Endothelial cell of umbilical vein (primary cell): ENCODE results near the gene MCUR1. TPM values are rescaled to one million over a fixed set of nuclear protein-coding genes. Genes with fewer than 3 reads are reported as not detected.
"Not testable (repeated sequence)": the region's sequence is repeated elsewhere in the genome, so short reads cannot be mapped to it uniquely, and the experiment has no call there.

Source experiments
- BruUV-seq: library from RNA; stranded (reverse); fragments of 400-500 nt; replicated peaks from 2 replicates; lab custom pipeline; 2021; lab: Mats Ljungman, UMichigan
- CTCF ChIA-PET: fragments of 300-600, 350-600 bp; sonication (Branson Sonifier 250); formaldehyde crosslinking; loops from one replicate; lab custom pipeline; 2021; ENCODE audit warnings: antibody characterized with exemption, inconsistent platforms; lab: Charles Lee
- POLR2A ChIA-PET: fragments of 300-600, 350-600 bp; sonication (Branson Sonifier 250); formaldehyde crosslinking; loops from one replicate; lab custom pipeline; 2021; ENCODE audit warnings: antibody characterized with exemption, inconsistent platforms; lab: Charles Lee
- DNase-seq: peaks from one replicate; pipeline ENCODE4 v3.0.0-alpha.2; 2011; ENCODE audit warnings: low read depth, low spot score
- FAIRE-seq: peaks from 2 replicates; lab custom pipeline; 2011; peaks lifted over from hg19 to GRCh38; lab: Jason Lieb, UNC
- H2AFZ ChIP-seq: 2 replicates; pipeline ENCODE4 v1.6.0; 2012; ENCODE audit warnings: low read depth, low read length, control low read depth, inconsistent platforms
- H3K27ac ChIP-seq: 2 replicates; pipeline ENCODE4 v1.5.1; 2011; ENCODE audit warnings: low read depth, mild to moderate bottlenecking, control low read depth, low read length, moderate library complexity; ENCODE audit not compliant: insufficient read depth
- H3K27me3 ChIP-seq, 2 experiments: 2 replicates each; pipeline versions ENCODE4 v1.6.0 to v1.6.1; 2011; ENCODE audit warnings: low read length in 2 of 2, mixed read lengths in 1 of 2; ENCODE audit not compliant: control insufficient read depth in 2 of 2, insufficient read depth in 2 of 2
- H3K36me3 ChIP-seq, 2 experiments: 2 replicates in 1 of 2; 3 replicates in 1 of 2; pipeline ENCODE4 v1.5.1; 2011; ENCODE audit warnings: low read length in 2 of 2, mild to moderate bottlenecking in 1 of 2, moderate library complexity in 1 of 2; ENCODE audit not compliant: control insufficient read depth in 2 of 2, insufficient read depth in 2 of 2; ENCODE audit errors: extremely low read depth in 1 of 2
- H3K4me1 ChIP-seq: 3 replicates; pipeline ENCODE4 v1.5.1; 2011; ENCODE audit warnings: mild to moderate bottlenecking, low read length; ENCODE audit not compliant: control insufficient read depth, insufficient read depth; ENCODE audit errors: extremely low read depth
- H3K4me2 ChIP-seq: 2 replicates; pipeline ENCODE4 v1.6.1; 2011; ENCODE audit warnings: low read length, control low read depth, mixed read lengths; ENCODE audit not compliant: insufficient read depth
- H3K4me3 ChIP-seq, 3 experiments: fragments of 200-600 bp in 1 of 3; sonication (generic), shearing (Covaris generic) in 1 of 3; replicated peaks in 1 of 3; 2 replicates each; pipeline ENCODE4 v1.5.1; 2011 to 2016; ENCODE audit warnings: control low read depth in 3 of 3, low read length in 3 of 3, mild to moderate bottlenecking in 2 of 3, inconsistent platforms in 1 of 3, low read depth in 1 of 3, moderate library complexity in 1 of 3; ENCODE audit not compliant: insufficient read depth in 1 of 3
- H3K79me2 ChIP-seq: 2 replicates; pipeline ENCODE4 v1.6.0; 2012; ENCODE audit warnings: low read length, inconsistent platforms; ENCODE audit not compliant: control insufficient read depth, insufficient read depth
- H3K9ac ChIP-seq: replicated peaks from 2 replicates; pipeline ENCODE3; 2011; ENCODE audit warnings: low read length, control low read depth; ENCODE audit not compliant: insufficient read depth; ENCODE audit errors: extremely low read depth
- H3K9me1 ChIP-seq: replicated peaks from 3 replicates; pipeline ENCODE4 v1.6.0; 2011; ENCODE audit warnings: mild to moderate bottlenecking, low read length; ENCODE audit not compliant: control insufficient read depth, insufficient read depth; ENCODE audit errors: extremely low read depth
- H3K9me3 ChIP-seq: replicated peaks from 2 replicates; pipeline ENCODE4 v1.5.1; 2012; ENCODE audit warnings: low read length, inconsistent platforms; ENCODE audit not compliant: control insufficient read depth, insufficient read depth
- H4K20me1 ChIP-seq: replicated peaks from 2 replicates; pipeline ENCODE3; 2011; ENCODE audit warnings: mild to moderate bottlenecking, low read length; ENCODE audit not compliant: control insufficient read depth, insufficient read depth; ENCODE audit errors: extremely low read depth
- CTCF ChIP-seq, 2 donors: IDR thresholded peaks; 1 replicate in 1 of 2; 2 replicates in 1 of 2; pipeline ENCODE4 v1.5.1; 2011; ENCODE audit warnings: low read length in 2 of 2, mild to moderate bottlenecking in 2 of 2, moderate library complexity in 2 of 2, control low read depth in 1 of 2, inconsistent platforms in 1 of 2, low read depth in 1 of 2; ENCODE audit not compliant: insufficient read depth in 1 of 2; ENCODE audit errors: extremely low read depth in 1 of 2
- EZH2 ChIP-seq: IDR thresholded peaks from 2 replicates; pipeline ENCODE4 v1.6.1; 2012; ENCODE audit warnings: borderline replicate concordance, low read depth, mild to moderate bottlenecking, moderate library complexity, low read length, inconsistent platforms; ENCODE audit not compliant: severe bottlenecking
- FOS ChIP-seq: IDR thresholded peaks from 2 replicates; pipeline ENCODE4 v1.6.1; 2011; ENCODE audit warnings: mild to moderate bottlenecking, low read length, moderate library complexity, borderline replicate concordance; ENCODE audit not compliant: insufficient read depth
- GATA2 ChIP-seq: IDR thresholded peaks from 2 replicates; pipeline ENCODE4 v1.7.0; 2011; ENCODE audit warnings: low read depth, mild to moderate bottlenecking, moderate library complexity, mixed read lengths, low read length; ENCODE audit not compliant: insufficient read length, insufficient read depth
- JUN ChIP-seq: IDR thresholded peaks from 2 replicates; pipeline ENCODE4 v1.6.1; 2011; ENCODE audit warnings: borderline replicate concordance, low read depth; ENCODE audit not compliant: insufficient read length, insufficient read depth
- MYC ChIP-seq: IDR thresholded peaks from one replicate; pipeline ENCODE4 v1.6.1; 2011; ENCODE audit warnings: mild to moderate bottlenecking, low read depth, low read length
- POLR2A ChIP-seq: IDR thresholded peaks from 2 replicates; pipeline ENCODE4 v1.6.1; 2012; ENCODE audit warnings: low read depth, mild to moderate bottlenecking, control low read depth, low read length
- POLR2AphosphoS5 ChIP-seq: IDR thresholded peaks from 2 replicates; pipeline ENCODE4 v1.6.1; 2012; ENCODE audit warnings: low read depth, mild to moderate bottlenecking, control low read depth, low read length, moderate library complexity; ENCODE audit not compliant: insufficient read depth
- dilution Hi-C: fragments of 300-500 bp; cut with MboI; formaldehyde crosslinking; loops from one replicate; pipeline ENCODE4 v1.15.0; 2019; ENCODE audit warnings: low sequenced_read_pairs; ENCODE audit not compliant: extremely low pct_ligation_motif_present
- intact Hi-C: fragments of 100-400 bp; cut with micrococcal nuclease; formaldehyde crosslinking; loops from one replicate; pipeline ENCODE4 v1.10.0; 2022
- polyA plus RNA-seq, 4 experiments: library from polyadenylated mRNA; depleted of rRNA in 3 of 4; stranded (reverse) in 3 of 4; unstranded in 1 of 4; fragments of >200 nt; gene quantifications; 2 replicates each; pipeline versions ENCODE4 v1.2.1 to v1.2.3, GENCODE V29; 2011 to 2012; ENCODE audit warnings: missing spikeins in 1 of 4
- total RNA-seq: library from RNA; stranded (reverse); gene quantifications from 2 replicates; pipeline ENCODE4 v1.2.3, GENCODE V29; 2021
- TF ChIP-seq, protein P1 (sequence below): IDR thresholded peaks from 2 replicates; pipeline ENCODE4 v1.6.1; 2011; ENCODE audit not compliant: insufficient read depth, insufficient read length

The MCUR1 gene
- total and polyA plus RNA-seq, 2 donors (not counting 3 experiments of a cell fraction or from before 2014, with no cell fraction given): 6.2 to 21.2 TPM

DNA sequence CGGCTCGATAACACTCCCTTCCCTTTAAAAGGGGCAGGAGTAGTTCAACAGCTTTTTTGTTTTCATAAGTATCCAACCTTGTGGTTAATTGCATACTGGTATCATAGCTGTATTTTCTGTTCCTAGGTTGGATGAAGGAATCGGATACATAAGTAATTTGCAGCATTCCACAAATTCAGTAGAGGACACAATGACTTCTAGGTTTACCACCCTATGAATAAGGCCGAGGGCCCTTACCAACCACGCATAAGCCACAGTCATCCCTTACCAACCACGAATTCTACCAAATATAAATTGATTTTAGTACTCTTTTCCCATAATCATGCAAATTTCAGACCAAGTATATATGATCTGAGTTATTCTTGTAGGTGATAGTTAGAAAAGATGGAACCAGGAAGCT lies 36.3 kb downstream of the MCUR1 start:
- intact Hi-C loops: no loop called here
- H4K20me1 ChIP-seq: no peaks in the 10 kb centered on the region
- H2AFZ ChIP-seq: no peak overlapping the region
- no peaks in the 10 kb centered on the region for H3K9me3 ChIP-seq
- no peaks in the 10 kb centered on the region for H3K27me3 ChIP-seq
- no TSS peak for BruUV-seq
- FAIRE-seq (no peak), DNase-seq (no peak)
- H3K79me2 ChIP-seq: no peaks in the 10 kb centered on the region
- H3K36me3 ChIP-seq: no peaks in the 10 kb centered on the region
- no peak overlapping the region for H3K4me2 ChIP-seq
- dilution Hi-C loops: no loop called here
- H3K9me1 ChIP-seq: no peaks in the 10 kb centered on the region
- no peak overlapping the region for H3K27ac ChIP-seq
- H3K4me3 ChIP-seq: no peak overlapping the region
- H3K9ac ChIP-seq: no peak overlapping the region
- no peak for TF ChIP-seq MYC
- ChIA-PET CTCF (no interaction called here), POLR2A (interaction anchor here (0.6 kb wide), 1 partner anchor 16 kb away, joined by 4 read pairs; no protein-coding TSS in a partner anchor)
- H3K4me1 ChIP-seq: no peaks in the 10 kb centered on the region

GRCh38 chr6:13776602-13777001 lies 37.8 kb downstream of the MCUR1 start:
- H3K36me3 ChIP-seq: no peaks in the 10 kb centered on the region
- no TSS peak for BruUV-seq
- H2AFZ ChIP-seq: no peak overlapping the region
- no peak overlapping the region for H3K4me2 ChIP-seq
- H3K9me1 ChIP-seq: no peaks in the 10 kb centered on the region
- no peak overlapping the region for H3K27ac ChIP-seq
- no peak overlapping the region for H3K9ac ChIP-seq
- intact Hi-C loops (no loop called here), dilution Hi-C loops (no loop called here)
- TF ChIP-seq FOS (no peak), POLR2AphosphoS5 (no peak), JUN (no peak), EZH2 (no peak), POLR2A (no peak), CTCF (IDR thresholded peaks at IDR 0.05; ENCODE audit: extremely low read depth in 1 of 2, insufficient read depth in 1 of 2, low read depth in 1 of 2, low read length in 2 of 2) (no peak), MYC (no peak), GATA2 (no peak)
- TF ChIP-seq, protein P1, sequence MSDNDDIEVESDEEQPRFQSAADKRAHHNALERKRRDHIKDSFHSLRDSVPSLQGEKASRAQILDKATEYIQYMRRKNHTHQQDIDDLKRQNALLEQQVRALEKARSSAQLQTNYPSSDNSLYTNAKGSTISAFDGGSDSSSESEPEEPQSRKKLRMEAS: no peak
- H3K4me3 ChIP-seq: no peak overlapping the region
- no peaks in the 10 kb centered on the region for H3K79me2 ChIP-seq
- no peaks in the 10 kb centered on the region for H3K4me1 ChIP-seq
- FAIRE-seq (no peak), DNase-seq (no peak)
- ChIA-PET CTCF (interaction anchor here (0.8 kb wide), 1 partner anchor 15 kb away, joined by 3 read pairs; no protein-coding TSS in a partner anchor), POLR2A (no interaction called here)
- H4K20me1 ChIP-seq: no peaks in the 10 kb centered on the region
- H3K9me3 ChIP-seq: no peaks in the 10 kb centered on the region
- H3K27me3 ChIP-seq: no peaks in the 10 kb centered on the region

- BruUV-seq, H3K27ac ChIP-seq, H3K27me3 ChIP-seq, H3K79me2 ChIP-seq, H3K9me3 ChIP-seq, H3K4me2 ChIP-seq, H3K4me3 ChIP-seq, H4K20me1 ChIP-seq, H3K9me1 ChIP-seq, dilution Hi-C loops, DNase-seq, H3K9ac ChIP-seq, FAIRE-seq, H3K36me3 ChIP-seq, intact Hi-C loops, H3K4me1 ChIP-seq, H2AFZ ChIP-seq, POLR2A ChIA-PET, CTCF ChIA-PET: not testable (repeated sequence)
Measured at GRCh38 chr6:13775466-13775865, 38.9 kb downstream of the MCUR1 start.
